G401 (cell line): Measurements from ENCODE around the gene IRAK1BP1. TPM values are rescaled to one million over a fixed set of nuclear protein-coding genes. Genes with fewer than 3 reads are reported as not detected.
"Not testable (repeated sequence)": the region's sequence is repeated elsewhere in the genome, so short reads cannot be mapped to it uniquely, and the experiment has no call there.

Experiments used
- DNase-seq: peaks from one replicate; pipeline ENCODE4 v3.0.0-alpha.2; 2015; ENCODE audit warnings: low spot score
- in situ Hi-C: cut with HindIII; loops from 2 replicates; pipeline ENCODE4 v1.10.0; 2016; ENCODE audit warnings: low sequenced_read_pairs, mixed read lengths
- total RNA-seq: library from RNA; depleted of rRNA; stranded (reverse); fragments of >200 nt; shearing (Covaris generic); gene quantifications from 2 replicates; pipeline ENCODE4 v1.2.3, GENCODE V29; 2014

Gene IRAK1BP1
- total RNA-seq, 1 experiment from 2014 or later: 9.2 TPM

DNA sequence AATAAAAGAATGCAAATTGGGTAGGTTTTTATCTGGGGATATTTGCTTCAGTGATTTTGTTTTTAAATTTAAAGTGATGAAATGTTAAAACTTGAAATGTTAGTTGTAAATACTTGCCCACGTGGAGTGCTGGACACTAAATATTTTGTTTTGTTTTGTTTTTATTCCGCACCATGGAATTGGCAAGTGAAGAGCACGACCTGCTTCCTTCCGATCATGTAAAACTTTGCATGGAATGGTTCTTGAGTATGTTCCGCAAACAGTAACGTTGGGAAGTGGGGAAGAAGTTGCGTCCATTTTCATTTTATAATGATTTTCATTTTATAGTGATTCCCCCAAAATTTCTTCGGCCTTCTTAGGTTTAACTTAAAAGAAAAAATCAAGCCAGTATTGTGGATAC lies 765 bp downstream of the IRAK1BP1 start:
- DNase-seq: peak; percentile 39
- in situ Hi-C loops: no loop called here

DNA sequence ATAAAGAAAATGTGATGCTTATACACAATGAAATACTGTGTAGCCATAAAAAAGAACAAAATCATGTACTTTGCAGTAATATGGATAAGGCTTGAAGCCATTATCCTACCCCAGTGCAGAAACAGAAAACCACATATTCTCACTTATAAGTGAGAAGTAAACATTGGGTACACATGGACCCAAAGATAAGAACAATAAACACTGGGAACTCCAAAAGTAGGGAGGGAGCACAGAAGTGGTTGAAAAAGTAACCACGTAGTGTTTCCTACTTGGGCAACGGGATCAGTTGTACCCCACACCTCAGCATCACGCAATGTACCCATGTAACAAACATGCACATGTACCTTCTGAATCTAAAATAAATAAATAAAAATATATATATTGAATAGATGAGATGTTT lies 8.2 kb downstream of the IRAK1BP1 start:
- DNase-seq: no peak
- in situ Hi-C loops: no loop called here

DNA sequence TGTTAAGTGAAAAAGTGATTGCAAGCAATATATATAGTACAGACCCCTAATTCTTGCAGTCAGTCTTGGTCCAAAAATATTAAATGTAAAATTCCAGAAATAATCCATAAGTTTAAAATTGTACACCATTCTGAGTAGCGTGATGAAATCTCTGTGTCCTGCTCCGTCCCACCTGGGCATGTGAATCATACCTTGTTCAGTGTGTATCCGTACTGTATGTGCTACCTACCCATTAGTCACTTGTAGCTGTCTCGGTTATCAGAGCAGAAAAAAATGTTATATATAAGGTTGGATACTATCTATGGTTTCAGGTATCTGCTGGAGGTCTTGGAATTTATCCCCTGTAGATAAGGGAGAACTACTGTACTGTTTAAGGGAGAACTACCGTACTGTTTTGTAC lies 16.3 kb downstream of the IRAK1BP1 start:
- DNase-seq: no peak
- in situ Hi-C loops: no loop called here

DNA sequence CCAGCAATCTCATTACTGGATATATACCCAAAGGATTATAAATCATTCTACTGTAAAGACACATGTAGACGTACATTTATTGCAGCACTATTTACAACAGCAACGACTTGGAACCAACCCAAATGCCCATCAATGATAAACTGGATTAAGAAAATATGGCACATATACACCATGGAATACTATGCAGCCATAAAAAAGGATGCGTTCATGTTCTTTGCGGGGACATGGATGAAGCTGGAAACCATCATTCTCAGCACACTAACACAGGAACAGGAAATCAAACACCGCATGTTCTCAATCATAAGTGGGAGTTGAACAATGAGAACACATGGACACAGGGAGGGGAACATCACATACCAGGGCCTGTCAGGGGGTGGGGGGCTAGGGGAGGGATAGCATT lies 22.6 kb downstream of the IRAK1BP1 start:
- in situ Hi-C loops, DNase-seq: not testable (repeated sequence)

DNA sequence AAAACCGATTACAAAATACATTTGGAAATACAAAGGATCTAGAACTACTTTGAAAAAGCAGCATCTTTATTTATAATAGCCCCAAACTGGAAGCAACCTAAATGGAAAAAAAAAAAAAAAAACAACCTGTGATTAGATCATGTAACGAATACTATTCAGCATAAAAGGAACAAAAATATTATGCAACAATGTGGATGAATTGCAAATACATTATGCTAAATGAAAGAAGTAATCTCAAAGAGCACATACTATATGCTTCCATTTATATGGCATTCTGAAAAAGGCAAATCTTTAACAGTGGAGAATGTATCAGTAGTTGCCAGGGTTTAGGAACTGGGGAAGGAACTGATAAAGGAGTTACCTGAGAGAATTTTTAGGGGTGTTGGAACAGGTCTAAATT lies 28.9 kb downstream of the IRAK1BP1 start:
- in situ Hi-C loops: no loop called here

DNA sequence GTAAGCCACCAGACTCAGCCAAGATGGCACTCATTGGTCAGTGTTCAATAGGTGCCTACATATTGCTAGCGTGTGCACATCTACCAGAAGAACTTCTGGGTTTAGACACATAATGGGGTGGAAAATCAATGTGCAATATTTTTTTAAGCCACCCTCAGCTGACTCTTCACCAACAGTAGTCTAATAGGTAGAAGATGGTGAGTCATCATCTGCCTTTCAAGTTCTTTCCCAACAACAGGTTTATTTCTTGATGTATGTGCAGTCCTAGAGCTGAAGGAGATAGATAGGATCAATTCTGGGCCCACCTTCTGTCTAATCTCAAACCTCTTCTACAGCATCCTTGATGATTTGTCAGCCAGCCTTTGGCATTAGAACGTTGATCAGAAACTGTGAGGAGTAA lies 41.3 kb downstream of the IRAK1BP1 start:
- no peak for DNase-seq
- in situ Hi-C loops: no loop called here

More for the DNA sequence above, 28.9 kb downstream of the IRAK1BP1 start:
- DNase-seq: no peak

DNA sequence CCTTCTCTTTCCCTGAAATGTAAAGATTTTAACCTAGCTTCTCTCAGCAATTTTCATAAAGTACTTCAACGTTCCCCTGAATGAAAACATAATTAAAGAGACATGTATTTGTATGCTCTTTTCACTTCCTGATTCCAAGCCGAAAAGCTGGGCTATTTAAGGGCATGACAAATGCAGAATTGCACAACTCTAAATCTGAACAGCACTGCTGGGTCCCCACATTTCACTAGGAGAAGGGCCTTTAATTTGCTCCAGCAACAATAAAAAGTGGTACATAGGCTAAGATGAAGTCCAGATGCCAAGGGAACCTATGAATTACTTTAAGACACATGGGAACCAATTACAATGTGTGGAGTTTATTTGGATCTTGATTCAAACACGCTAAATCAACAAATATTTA lies 42.0 kb downstream of the IRAK1BP1 start:
- no peak for DNase-seq
- in situ Hi-C loops: no loop called here

DNA sequence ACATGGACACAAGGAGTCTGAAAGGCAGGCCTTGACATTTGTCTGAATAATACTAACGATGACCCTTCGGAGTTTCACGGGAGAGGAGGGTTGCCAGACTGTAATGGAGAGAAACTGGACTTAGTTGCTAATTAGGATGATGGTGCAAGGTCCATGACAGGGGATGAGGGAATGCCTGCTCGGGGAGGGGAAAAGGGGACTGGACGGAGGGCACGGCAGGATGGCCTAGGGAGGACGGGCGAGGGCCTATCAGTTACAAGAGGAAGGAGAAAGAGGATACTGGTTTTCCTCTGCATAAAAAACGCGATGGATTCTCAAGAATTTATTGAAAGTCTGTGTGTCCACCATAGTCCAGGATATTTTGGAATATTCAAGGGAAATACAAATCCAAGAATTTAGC lies 42.7 kb downstream of the IRAK1BP1 start:
- in situ Hi-C loops: no loop called here
- DNase-seq: no peak

DNA sequence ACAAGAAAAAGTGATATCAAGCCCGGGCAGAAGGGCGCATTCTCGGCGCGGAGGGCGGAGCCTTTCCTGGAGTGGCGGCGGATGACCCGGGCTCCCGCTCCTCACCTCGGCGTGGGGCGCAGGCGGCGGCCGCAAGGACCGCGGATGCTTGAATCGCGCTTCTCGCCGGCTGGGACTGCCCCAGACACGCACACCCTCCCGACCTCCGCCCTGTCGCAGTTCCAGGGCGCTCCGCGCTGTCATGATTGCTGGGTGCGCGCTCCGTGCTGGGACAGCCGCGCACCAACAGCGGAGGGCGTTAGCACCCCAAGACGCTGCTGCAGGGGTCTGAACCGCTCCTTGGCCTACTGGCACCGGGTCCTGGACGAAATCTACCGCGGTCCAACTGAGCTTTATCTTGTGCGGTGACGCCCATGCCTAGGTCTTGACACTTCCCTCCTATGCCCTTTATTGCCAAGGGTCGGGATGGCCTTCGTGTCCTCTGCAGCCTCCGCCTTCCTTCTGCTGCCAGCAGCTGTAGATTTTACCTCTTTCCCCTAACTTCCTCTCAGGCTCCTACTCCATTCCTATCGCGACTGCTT lies 43.3 kb downstream of the IRAK1BP1 start:
- no peak for DNase-seq

DNA sequence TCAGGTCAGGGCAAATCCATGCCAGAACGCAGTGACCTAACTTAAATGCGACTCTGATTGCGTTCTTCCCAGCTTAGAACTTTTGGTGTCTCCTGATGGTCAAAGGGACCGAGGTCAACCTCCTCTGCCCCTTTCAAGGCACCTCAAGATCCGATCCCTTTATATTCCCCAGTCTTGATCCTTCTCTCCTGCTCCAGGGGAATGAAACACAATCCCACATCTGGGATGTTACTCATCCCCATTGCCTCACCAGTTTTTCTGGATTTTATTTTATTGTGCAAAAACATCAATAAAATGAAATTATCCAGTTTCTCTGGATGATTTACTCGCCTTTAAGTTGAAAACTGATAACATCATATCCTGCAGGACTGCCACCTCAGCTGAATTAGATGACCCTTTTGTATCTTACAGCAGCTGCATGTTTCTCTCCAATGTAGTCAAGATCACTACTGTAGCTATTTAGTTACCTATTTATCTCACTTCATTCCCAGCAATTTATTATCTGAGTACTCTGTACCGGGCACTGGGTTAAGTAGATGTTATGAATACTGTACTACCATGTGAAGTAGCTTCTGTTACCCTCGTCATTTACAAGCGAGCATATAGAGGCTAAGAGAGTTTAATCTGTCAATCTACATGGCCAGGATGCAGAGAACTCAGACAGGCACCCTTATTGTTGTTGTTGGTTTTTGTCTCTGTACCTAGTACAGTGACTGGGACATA lies 44.0 kb downstream of the IRAK1BP1 start:
- in situ Hi-C loops: no loop called here
- DNase-seq: no peak

More for the DNA sequence above, 43.3 kb downstream of the IRAK1BP1 start:
- in situ Hi-C loops: no loop called here

DNA sequence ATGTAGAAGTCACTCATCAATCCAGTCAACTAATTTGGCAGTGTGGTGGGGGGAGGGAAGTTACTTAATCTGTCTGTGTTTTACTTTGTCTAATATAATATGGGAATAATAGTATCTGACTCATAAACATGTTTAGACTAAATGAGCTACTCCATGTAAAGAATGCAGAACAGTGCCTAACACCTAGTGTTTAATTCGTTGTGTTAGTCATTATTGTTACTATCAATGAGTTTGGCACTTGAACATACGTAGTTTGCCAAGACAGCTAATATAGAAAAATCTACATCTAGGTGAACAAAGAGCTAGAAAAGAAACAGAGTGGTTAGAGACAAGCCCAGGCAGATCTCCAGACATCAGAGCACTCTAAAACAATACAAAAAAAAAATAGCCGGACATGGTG lies 49.1 kb downstream of the IRAK1BP1 start:
- in situ Hi-C loops: no loop called here
- DNase-seq: no peak

DNA sequence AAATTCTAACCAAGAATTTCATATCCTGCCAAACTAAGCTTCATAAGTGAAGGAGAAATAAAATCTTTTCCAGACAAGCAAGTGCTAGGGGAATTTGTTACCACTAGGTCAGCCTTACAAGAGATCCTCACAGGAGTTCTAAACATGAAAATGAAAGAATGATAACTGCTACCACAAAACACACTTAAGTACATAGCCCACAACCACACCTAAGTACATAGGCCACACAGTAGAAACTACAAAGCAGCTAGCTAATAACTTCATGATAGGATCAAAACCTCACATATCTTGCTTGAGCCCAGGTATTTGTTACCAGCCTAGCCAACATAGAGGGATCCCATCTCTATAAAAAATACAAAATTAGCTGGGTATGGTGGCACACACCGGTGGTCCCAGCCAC lies 50.4 kb downstream of the IRAK1BP1 start:
- in situ Hi-C loops: no loop called here
- no peak for DNase-seq

DNA sequence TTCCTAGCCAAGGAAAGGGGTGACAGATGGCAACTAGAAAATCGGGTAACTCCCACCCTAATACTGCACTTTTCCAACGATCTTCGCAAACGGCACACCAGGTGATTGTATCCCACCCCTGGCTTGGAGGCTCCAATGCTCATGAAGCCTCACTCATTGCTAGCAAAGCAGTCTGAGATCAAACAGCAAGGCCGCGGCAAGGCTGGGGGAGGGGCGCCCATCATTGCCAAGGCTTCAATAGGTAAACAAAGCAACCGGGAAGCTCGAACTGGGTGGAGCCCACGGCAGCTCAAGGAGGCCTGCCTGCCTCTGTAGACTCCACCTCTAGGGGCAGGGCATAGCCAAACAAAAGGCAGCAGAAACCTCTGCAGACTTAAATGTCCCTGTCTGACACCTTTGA lies 53.8 kb downstream of the IRAK1BP1 start:
- DNase-seq, in situ Hi-C loops: not testable (repeated sequence)

DNA sequence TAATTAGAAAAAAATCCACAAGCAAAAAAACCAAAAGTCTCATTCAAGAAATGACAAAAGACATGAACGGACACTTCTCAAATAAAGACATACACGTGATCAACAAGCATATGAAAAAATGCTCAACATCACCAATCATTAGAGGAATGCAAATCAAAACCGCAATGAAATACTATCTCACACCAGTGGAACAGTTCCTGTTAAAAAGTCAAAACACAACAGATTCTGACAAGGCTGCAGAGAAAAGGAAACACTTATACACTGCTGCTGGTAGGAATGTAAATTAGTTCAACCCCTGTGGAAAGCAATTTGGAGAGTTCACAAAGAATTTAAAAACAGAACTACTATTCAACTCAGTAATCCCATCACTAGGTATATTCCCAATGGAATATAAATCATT lies 58.0 kb downstream of the IRAK1BP1 start:
- in situ Hi-C loops: no loop called here

DNA sequence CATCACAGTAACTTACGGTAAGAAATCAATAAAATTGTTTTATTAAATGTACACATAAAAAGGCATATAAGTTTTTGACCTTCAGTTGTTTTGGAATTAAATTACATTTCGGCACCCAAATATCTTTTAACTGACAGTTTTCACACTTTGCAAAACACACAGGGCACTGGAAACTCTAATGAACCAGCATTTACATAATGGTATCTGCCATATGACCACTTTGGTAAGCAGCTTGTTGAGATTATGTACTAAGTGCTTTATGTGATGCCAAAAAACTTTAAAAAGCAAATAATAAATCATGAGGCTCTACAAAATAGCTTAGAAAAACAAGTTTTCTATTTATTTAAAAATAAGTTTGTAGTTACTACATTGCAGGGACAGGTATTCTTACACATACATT lies 68.2 kb downstream of the IRAK1BP1 start:
- in situ Hi-C loops: no loop called here
- DNase-seq: no peak

More for the DNA sequence above, 58.0 kb downstream of the IRAK1BP1 start:
- DNase-seq: no peak

DNA sequence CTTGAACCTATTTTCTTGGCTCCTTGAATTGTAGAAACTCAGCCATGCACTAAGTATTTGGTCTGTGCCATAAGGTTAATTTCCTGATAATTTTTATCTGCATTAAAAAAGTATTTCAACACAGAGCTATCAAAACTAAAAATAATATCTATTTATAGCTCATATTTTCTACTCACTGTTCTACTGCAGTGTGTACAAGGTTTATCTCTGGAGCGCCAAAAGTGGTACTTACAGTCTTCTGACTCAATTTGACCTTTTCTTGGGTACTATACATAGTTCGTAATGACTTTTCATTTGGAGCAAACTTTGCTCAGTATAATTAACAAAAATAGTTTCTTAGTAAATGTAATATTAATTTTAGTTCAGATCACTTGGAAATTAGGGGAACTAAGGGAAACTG lies 69.2 kb downstream of the IRAK1BP1 start:
- no peak for DNase-seq
- in situ Hi-C loops: no loop called here

DNA sequence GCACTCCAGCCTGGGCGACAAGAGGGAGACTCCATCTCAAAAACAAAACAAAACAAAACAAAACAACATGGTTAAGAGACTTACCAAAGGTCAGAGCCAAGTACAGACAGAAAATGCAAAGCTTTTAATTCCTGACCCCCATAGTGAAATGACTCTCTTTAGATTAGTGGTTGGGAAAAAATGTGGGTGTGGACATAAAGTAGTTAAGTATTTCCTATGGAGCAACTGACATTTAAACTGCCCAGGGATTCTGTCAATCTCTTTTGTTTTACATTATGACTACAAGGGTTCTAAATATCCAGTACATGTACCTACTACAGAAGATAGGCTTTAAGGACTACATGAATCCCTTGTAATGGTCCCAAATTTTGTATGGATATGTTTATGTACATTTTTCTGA lies 75.1 kb downstream of the IRAK1BP1 start:
- no peak for DNase-seq
- in situ Hi-C loops: no loop called here

DNA sequence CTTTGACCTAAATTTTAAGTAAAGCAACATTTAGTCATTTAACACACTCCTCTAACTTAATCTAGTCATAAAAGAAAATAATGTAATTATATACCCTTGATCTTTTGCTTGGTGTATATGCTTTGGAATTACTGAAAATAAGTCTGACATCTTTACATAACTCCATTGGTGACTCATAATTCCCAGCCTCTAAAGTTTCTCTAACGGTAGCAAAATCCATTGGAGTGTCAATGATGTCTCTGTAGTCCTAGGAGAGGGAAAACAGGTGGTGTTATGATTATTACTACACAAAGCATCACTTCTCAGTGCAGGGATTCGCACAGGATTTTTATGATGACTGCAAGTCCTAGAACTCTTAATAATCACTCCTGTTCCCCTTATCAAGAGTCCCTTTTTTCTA lies 80.2 kb downstream of the IRAK1BP1 start:
- in situ Hi-C loops: no loop called here
- DNase-seq: no peak

DNA sequence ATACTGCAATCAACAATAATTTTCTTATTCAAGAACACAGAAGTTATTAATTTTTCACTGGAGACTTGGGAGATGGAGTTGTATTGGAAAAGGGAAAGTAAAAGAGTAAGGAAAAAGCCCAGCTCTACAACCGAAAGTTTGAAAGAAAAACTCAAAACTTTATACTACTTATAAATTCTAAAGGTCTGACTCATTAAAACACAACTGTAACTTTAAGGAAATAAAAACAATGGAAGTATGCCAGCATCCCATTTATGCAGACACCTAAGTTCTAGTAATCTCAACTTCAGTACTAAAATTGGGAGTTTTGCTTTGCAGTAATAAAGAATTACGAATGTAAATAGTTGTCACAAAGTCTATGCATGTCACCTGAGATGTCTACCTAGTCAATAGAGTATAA lies 80.6 kb downstream of the IRAK1BP1 start:
- no peak for DNase-seq
- in situ Hi-C loops: no loop called here

DNA sequence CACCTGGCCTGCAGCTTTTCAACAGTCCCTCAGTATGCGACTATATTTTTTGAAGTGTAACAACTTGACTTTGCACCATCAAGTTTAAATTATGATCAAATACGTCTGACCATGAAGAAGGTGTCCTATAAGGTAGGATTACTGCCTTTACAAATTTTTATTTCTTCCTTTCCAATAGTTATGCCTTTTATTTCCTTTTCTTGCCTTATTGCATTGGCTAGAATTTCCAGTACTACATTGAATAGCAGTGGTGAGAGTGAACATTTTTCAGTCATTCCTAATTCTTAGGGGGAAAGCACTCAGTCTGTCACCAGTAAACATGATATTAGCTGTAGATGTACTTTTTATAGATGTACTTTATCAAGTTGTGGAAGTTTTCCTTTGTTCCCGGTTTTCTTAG lies 81.4 kb downstream of the IRAK1BP1 start:
- in situ Hi-C loops: no loop called here
- no peak for DNase-seq

DNA sequence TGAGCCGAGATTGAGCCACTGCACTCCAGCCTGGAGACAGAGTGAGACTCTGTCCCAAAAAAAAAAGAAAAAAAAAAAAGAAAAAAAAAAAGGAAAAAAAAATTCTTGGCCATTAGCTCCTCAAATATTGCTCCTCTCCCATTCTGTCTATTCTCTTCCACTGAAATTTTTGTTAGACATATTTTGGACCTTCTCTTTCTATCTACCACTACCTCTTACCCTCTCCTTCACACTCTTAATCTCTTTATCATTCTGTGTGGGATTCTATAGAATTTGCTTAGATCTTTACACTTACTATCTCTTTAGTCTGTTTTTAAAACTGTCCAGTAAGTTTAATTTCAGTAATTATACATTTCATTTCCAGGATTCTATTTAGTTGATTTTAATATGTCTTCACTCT lies 85.0 kb downstream of the IRAK1BP1 start:
- no peak for DNase-seq
- in situ Hi-C loops: no loop called here
